Hematopoietic multipotent progenitor cell (in vitro differentiated cells): ENCODE measurements around the gene C6orf132. TPM values are rescaled to one million over a fixed set of nuclear protein-coding genes. Genes with fewer than 3 reads are reported as not detected.
A peak's percentile ranks its signal among the peaks of the same experiment; 100 is the strongest.

Source experiments
- DNase-seq, 3 donors: peaks; one replicate each; pipeline ENCODE4 v3.0.0-alpha.2; 2011 to 2015; ENCODE audit warnings: low read depth in 2 of 3, low spot score in 2 of 3
- total RNA-seq: library from RNA; depleted of rRNA; stranded (reverse); fragments of >200 nt; gene quantifications from one replicate; pipeline ENCODE4 v1.2.3, GENCODE V29; 2012

Gene C6orf132
- total RNA-seq, 1 donor, result under 0.01 TPM

DNA sequence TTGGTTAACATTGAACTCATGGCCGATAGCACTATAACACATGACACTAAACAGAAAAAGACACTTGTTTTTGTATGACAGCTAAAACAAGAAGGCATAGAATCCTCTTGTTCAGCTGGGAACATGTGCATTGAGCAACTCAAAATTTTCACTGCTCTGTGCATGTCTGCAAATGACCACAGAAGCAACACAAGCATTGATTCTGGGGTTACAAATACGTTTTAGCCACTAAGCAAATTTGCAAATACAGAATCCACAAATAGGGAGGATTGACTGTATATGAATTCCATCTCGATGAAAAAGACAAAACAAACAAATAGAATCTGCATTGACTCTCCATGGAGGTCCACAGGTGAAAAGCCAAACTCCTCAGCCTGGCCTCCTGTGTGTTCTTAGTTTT, 31.7 kb downstream of the C6orf132 start:
- no peak for DNase-seq

GRCh38 chr6:42108071-42108470, 34.3 kb downstream of the C6orf132 start:
- DNase-seq, result no peak

DNA sequence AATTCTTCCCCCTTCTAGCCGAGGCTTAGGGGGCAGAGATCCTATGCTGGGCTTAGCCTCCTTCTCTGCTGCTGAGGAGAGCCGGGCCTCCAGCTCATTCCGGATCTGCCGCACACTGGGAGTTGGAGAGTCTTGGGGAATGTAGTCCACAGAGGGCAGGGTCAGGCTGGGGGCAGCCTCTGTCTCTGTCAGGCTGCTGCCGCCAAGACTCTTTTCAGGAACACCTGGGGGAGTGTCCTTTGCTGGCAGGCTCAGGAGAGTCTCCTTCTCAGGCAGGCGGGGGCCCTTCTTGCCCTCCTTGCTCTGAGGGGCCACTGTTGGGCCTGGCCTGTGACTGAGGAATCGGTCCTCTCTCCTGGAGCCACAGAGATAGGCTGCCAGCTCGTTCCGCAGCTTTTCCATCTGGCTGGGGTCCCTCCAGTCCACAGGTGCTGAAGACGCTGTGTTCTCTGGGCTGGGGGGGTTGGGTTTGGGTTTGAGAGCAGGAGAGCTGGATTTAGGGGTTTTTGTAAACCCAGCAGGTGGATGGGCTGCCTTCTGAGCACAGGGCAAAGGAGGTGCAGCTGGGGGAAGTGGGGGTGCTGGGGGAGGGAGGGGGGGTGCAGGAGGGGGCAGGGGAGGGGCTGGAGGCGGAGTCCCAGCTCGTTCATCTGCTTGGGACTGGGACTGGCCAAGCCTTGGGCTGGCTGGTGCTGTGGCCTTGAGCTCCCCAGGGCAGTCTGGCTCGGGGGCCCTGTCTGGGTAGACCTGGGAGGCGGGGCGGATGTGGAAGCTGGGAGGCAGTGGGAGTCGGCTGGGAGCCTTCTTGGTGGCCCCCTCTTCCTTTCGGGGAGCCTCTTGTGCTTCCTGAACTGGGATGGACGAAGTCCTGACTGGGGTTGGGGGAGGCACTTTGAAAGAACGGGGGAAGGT, 36.1 kb downstream of the C6orf132 start:
- DNase-seq, result no peak

DNA sequence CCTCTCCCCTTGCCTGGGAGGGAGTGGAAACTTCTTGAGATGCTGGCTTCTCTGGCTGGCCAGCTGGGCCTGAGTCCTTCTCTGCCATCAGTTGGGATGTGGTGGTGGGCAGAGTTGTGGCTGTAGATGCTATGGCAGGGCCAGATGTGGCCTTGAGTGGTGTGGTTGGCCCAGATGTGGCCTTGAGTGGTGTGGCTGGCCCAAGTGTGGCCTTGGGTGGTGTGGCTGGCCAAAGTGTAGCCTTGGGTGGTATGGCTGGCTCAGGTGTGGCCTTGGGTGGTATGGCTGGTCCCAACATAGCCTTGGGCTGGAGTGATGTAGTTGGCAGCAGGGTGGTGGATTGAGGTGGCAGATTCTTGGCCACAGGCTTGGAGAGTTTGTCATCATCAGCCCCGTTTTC, 36.7 kb downstream of the C6orf132 start:
- no peak for DNase-seq

DNA sequence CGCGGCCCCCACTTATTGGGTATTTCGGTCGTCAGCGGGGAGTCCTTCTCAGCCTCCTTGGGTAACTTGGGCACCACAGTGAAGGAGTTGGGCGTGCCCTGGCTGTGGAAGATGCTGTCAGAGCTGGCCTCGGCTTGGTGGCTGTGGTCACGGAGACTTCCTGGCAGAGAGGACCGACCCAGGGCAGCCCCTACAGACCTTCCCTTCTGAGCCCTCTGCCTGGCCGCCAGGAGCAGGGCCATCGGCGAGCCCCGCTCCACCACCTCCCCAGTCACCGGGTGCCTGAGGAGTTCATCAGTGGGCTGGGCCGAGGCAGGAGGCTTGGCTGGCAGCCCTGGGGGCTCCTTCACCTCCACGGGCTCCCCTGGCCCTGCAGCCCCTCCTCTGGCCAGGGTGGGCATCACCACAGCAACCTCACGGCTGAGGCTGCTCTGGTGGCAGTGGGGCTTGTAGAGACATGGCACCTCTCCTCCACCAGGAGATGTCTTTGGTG, 37.2 kb downstream of the C6orf132 start:
- DNase-seq, result peak in 2 of 3 donors; percentile 25 to 47

GRCh38 chr6:42104804-42105125, 37.7 kb downstream of the C6orf132 start:
- DNase-seq, result no peak

GRCh38 chr6:42104095-42104803, 38.2 kb downstream of the C6orf132 start:
- peak; percentile 67 to 80 (median 77) for DNase-seq

GRCh38 chr6:42103753-42104094, 38.7 kb downstream of the C6orf132 start:
- no peak for DNase-seq

DNA sequence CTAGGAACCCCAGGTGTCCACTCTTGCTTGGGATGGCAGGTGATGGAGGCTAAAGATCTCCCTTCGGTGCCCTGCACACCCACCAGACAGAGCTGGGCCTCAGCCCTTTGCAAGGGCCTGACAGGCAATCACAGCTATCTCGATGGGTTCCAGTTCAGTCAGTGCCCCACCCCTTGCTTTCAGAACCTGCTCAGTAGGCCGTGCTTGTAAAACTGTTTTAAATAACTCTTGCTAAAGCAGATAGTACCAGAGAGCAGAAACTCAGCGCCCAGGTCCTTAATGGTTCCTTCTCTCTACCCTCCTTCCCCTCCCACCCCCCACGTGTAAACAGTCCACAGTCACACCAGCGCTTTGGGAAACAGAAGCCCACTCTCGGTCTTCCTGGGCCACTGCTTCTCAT, 39.2 kb downstream of the C6orf132 start:
- no peak for DNase-seq

DNA sequence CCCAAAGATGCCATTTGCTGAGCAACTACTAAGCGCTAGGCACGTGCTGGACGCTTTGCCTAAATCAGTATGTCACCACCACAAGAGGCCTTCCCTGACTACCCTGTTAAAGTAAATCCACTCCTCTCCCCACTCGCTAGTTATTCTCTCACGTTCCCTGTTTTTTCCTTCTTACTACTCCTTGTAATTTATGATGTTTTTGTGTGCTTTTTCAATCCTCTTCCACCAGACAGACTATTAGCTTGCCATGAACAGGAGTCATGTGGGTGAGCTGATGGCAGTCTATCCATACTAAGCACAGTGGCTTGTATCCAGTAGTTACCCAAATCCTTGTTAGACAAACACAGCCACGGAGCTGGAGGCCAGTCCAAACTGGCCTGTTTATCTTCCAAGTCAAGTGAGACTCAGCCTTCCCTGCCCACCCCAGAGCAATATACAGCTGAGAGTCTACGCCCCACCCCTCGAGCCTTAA, 41.2 kb downstream of the C6orf132 start:
- no peak for DNase-seq

DNA sequence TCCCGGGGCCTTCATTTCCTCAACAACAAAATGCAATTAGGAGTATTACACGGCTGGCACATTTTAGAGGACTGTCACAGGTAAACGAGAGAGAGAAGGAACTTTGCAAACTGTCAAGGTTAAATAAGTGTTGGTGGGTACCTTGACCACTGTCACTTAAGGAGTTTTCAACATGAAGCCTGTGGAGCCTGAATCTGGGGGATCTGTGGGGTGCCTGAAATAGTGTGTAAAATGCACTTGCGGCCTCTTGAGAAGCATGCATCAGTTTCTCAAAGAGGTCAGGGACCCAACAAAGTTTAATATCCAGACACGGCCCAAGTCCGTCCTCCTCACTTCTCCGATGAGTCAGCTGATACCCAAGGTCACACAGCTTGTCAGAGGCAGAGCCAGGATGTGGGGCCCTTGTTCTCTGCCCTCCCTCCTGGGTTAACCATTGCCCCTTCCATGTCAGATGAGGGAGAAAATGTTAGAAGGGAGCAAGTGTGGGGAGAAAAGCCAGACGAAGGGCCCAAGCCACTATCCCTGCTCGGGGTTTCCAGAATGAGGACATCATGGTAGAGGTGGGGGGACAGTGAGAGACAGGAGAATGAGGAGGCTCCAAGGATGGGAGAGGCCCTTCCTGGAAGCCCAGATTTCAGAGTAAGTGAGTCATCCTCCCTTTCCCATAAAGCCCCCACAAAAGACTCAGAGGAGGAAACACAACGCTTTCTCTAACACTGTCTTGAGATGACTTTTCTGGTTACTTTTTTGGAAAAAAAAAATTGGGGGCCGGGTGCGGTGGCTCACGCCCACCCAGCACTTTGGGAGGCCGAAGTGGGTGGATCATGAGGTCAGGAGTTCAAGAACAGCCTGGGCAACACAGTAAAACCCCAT, 42.2 kb downstream of the C6orf132 start:
- no peak for DNase-seq

DNA sequence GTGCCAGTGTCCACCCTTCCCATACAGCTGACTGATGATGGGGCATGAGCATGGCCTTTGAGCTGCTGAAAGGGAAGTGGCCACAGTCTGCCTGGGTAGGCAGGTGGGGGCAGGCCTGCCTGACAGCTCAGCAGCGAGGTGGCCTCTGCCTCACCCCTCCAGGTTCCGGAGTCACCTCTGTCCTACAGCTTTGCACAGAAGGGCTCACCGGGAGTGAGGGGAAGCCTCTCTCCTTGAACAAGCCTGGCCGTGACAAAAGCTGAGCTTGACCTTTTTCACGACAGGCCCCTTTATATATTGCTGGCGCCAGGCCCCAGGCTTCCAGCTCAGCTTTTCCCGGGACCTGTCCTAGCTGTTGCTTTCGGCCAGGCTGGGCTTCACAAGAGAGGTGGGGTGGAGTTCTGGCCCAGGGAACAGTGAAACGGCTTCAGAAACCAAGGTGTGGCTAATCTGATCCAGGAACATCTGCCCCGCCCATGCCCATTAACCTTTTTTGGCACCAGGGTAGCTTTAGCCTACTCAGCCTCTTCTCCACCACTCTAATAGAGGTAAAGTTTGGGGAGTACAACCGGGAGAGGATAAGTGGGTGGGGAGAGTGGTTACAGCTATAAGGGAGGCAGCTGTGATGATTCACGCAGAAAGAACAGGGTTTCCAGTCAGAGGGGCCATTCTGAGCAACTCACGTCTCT, 42.9 kb downstream of the C6orf132 start:
- DNase-seq, result no peak

- DNase-seq, result no peak
Measured at GRCh38 chr6:42095776-42096541, 46.5 kb downstream of the C6orf132 start.

- DNase-seq, result no peak
Measured at GRCh38 chr6:42095094-42095493, 47.3 kb downstream of the C6orf132 start.

- no peak for DNase-seq
Measured at GRCh38 chr6:42093582-42094329, 48.7 kb downstream of the C6orf132 start.

DNA sequence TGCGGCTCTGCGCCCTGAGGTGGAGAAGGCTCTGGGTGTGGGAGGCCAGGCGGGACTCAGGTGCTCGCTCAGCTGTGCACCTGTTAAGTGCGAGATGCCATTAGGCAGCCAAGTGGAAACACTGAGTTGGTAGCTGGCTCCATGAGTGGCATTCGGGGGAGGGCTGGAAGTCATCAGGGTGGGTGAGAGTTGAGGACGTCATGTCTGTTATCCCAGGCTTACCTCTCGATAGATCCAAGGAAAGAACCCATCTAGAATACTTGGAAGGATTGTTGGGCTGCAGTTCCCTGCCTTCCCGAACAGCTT, 50.7 kb downstream of the C6orf132 start:
- no peak for DNase-seq

GRCh38 chr6:42090819-42091717, 51.4 kb downstream of the C6orf132 start:
- DNase-seq, result no peak

DNA sequence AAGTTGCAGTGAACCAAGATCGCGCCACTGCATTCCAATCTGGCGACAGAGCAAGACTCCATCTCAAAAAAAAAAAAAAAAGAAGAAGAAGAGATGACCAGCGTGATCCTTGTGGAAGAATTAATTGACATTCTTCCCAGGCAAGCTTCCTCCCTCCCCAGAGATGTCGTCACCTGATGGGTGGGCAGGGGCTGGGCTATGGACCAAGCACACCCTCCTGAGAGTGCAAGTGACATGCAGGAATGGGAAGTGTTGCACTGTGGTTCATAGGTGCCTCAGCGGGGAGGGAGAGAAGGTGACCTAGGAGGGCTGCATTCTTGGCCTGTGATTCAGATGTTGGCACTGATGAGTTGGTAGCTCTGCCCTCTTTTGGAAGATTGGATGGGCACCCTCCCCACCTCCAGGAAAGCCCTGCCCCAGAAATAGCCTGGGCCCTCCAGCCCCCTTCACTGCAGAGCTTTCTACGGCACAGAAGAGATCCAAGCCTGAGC, 54.3 kb downstream of the C6orf132 start:
- no peak for DNase-seq
